ENCODE data around the gene TSEN2. TPM values are rescaled to one million over a fixed set of nuclear protein-coding genes. Genes with fewer than 3 reads are reported as not detected.
A peak's percentile ranks its signal among the peaks of the same experiment; 100 is the strongest.

The TSEN2 gene
- total RNA-seq, 1 donor from 2014 or later = 21.3 TPM

- no peak overlapping the region for H3K4me3 Mint-ChIP-seq
- Histone ChIP-seq H3K4me1 (no peaks in the 10 kb centered on the region), H3K9me3 (ENCODE audit: low read depth) (no peaks in the 10 kb centered on the region), H3K4me2 (no peak overlapping the region), H2AFZ (replicated peaks) (no peak overlapping the region), H3K27ac (no peak overlapping the region), H3K79me2 (ENCODE audit: low read depth) (no peaks in the 10 kb centered on the region), H3K9ac (no peak overlapping the region), H4K20me1 (ENCODE audit: low read depth) (no peaks in the 10 kb centered on the region), H3F3A (ENCODE audit: low read depth) (peaks cover 7% of the 10 kb centered on the region), H3K4me3 (no peak overlapping the region), H3K27me3 (no peaks in the 10 kb centered on the region), H3K36me3 (no peaks in the 10 kb centered on the region)
- H3K36me3 Mint-ChIP-seq = peaks cover 23% of the 10 kb centered on the region
- H3K27me3 Mint-ChIP-seq (ENCODE audit: insufficient read depth, low read depth) = peaks cover 2% of the 10 kb centered on the region
- TF ChIP-seq EZH2phosphoT487 (IDR thresholded peaks at IDR 0.05) (no peak), CTCF (IDR thresholded peaks at IDR 0.05) (no peak), EZH2 (IDR thresholded peaks at IDR 0.05) (no peak)
- no peak for DNase-seq (ENCODE audit: low spot score)
- no peaks in the 10 kb centered on the region for H3K9me3 Mint-ChIP-seq
- H3K4me1 Mint-ChIP-seq = no peaks in the 10 kb centered on the region
- peak overlapping the region; percentile 25 for H3K27ac Mint-ChIP-seq
Observed at GRCh38 chr3:12579456-12579855, 95.2 kb downstream of the TSEN2 start.

- no peaks in the 10 kb centered on the region for H3K9me3 Mint-ChIP-seq
Observed at GRCh38 chr3:12579905-12580304, 95.6 kb downstream of the TSEN2 start.

GRCh38 chr3:12582730-12583129, 98.5 kb downstream of the TSEN2 start:
- H3K4me2 ChIP-seq = no peak overlapping the region
- no peaks in the 10 kb centered on the region for H3K36me3 ChIP-seq
- Mint-ChIP-seq H3K4me3 (no peak overlapping the region), H3K4me1 (no peaks in the 10 kb centered on the region), H3K9me3 (no peaks in the 10 kb centered on the region), H3K27me3 (ENCODE audit: insufficient read depth, low read depth) (peaks cover 2% of the 10 kb centered on the region), H3K27ac (no peak overlapping the region), H3K36me3 (peaks cover 21% of the 10 kb centered on the region)
- H3K27me3 ChIP-seq = no peaks in the 10 kb centered on the region
- H3K4me3 ChIP-seq = no peak overlapping the region
- DNase-seq (ENCODE audit: low spot score) = no peak
- H3F3A ChIP-seq (ENCODE audit: low read depth) = peaks cover 7% of the 10 kb centered on the region
- no peaks in the 10 kb centered on the region for H3K4me1 ChIP-seq
- no peak overlapping the region for H2AFZ ChIP-seq (replicated peaks)
- no peak overlapping the region for H3K27ac ChIP-seq
- no peak overlapping the region for H3K9ac ChIP-seq
- no peaks in the 10 kb centered on the region for H3K9me3 ChIP-seq (ENCODE audit: low read depth)
- no peak for TF ChIP-seq EZH2 (IDR thresholded peaks at IDR 0.05)
- TF ChIP-seq CTCF (IDR thresholded peaks at IDR 0.05) = no peak
- no peak for TF ChIP-seq EZH2phosphoT487 (IDR thresholded peaks at IDR 0.05)
- no peaks in the 10 kb centered on the region for H3K79me2 ChIP-seq (ENCODE audit: low read depth)
- H4K20me1 ChIP-seq (ENCODE audit: low read depth) = no peaks in the 10 kb centered on the region

More at GRCh38 chr3:12579905-12580304, 95.6 kb downstream of the TSEN2 start:
- H3K4me3 ChIP-seq = no peak overlapping the region
- H3K9ac ChIP-seq = no peak overlapping the region
- no peaks in the 10 kb centered on the region for H3K4me1 ChIP-seq
- no peak overlapping the region for H3K4me2 ChIP-seq
- Mint-ChIP-seq H3K4me1 (no peaks in the 10 kb centered on the region), H3K4me3 (no peak overlapping the region), H3K27ac (no peak overlapping the region), H3K36me3 (peaks cover 25% of the 10 kb centered on the region), H3K27me3 (ENCODE audit: insufficient read depth, low read depth) (peaks cover 2% of the 10 kb centered on the region)
- no peaks in the 10 kb centered on the region for H3K9me3 ChIP-seq (ENCODE audit: low read depth)
- peaks cover 7% of the 10 kb centered on the region for H3F3A ChIP-seq (ENCODE audit: low read depth)
- H3K27me3 ChIP-seq = no peaks in the 10 kb centered on the region
- no peak for TF ChIP-seq EZH2phosphoT487 (IDR thresholded peaks at IDR 0.05)
- no peaks in the 10 kb centered on the region for H4K20me1 ChIP-seq (ENCODE audit: low read depth)
- H3K27ac ChIP-seq = no peak overlapping the region
- no peak overlapping the region for H2AFZ ChIP-seq (replicated peaks)
- no peak for DNase-seq (ENCODE audit: low spot score)
- H3K79me2 ChIP-seq (ENCODE audit: low read depth) = no peaks in the 10 kb centered on the region
- no peaks in the 10 kb centered on the region for H3K36me3 ChIP-seq

Small RNA genes within 50 kb of the gene (small RNA-seq; reads per million reads assigned to genes)
- gene RF00017 (not detected), gene RNA5SP123 (not detected), gene RNU6-377P (not detected)

Other genes with a start within 250 kb of the TSEN2 start
- 0.50 TPM in 1 of 2 replicates, not detected in the other for gene PPARG, start 195.4 kb upstream of the TSEN2 start, total RNA-seq (ENCODE audit: low replicate concordance)
- not detected in 2 replicates for gene MKRN2OS, start 61.0 kb downstream of the TSEN2 start, total RNA-seq (ENCODE audit: low replicate concordance)
- gene MKRN2, start 72.6 kb downstream of the TSEN2 start, total RNA-seq (ENCODE audit: low replicate concordance) = 26.2 and 26.5 TPM in 2 replicates
- gene RAF1, start 179.6 kb downstream of the TSEN2 start, total RNA-seq (ENCODE audit: low replicate concordance) = 115 and 130 TPM in 2 replicates